Colonic mucosa (tissue), 4 donors: ENCODE results near the gene FARSB. TPM values are rescaled to one million over a fixed set of nuclear protein-coding genes. Genes with fewer than 3 reads are reported as not detected.

Source experiments
- DNase-seq: peaks from one replicate; pipeline ENCODE4 v3.0.0-alpha.2; 2020
- H3K27ac ChIP-seq: fragments of 200-600 bp; one replicate; pipeline ENCODE4 v1.8.0; 2021
- H3K27me3 ChIP-seq: fragments of 200-600 bp; one replicate; pipeline ENCODE4 v1.8.0; 2021
- H3K36me3 ChIP-seq: fragments of 200-600 bp; one replicate; pipeline ENCODE4 v1.8.0; 2021
- H3K4me1 ChIP-seq: fragments of 200-600 bp; one replicate; pipeline ENCODE4 v1.8.0; 2021; ENCODE audit warnings: mild to moderate bottlenecking
- H3K4me3 ChIP-seq: fragments of 200-600 bp; one replicate; pipeline ENCODE4 v1.8.0; 2021
- H3K9ac ChIP-seq, 2 donors: one replicate each; pipeline ENCODE4 v1.7.0; 2013; ENCODE audit warnings: control low read depth in 2 of 2, low read depth in 2 of 2, low read length in 2 of 2
- H3K9me3 ChIP-seq: fragments of 200-600 bp; one replicate; pipeline ENCODE4 v1.8.0; 2021
- CTCF ChIP-seq: fragments of 200-600 bp; IDR thresholded peaks from one replicate; pipeline ENCODE4 v1.8.0; 2022; ENCODE audit warnings: antibody characterized with exemption, mild to moderate bottlenecking
- intact Hi-C: fragments of 100-400 bp; cut with DNase I; formaldehyde crosslinking; loops from one replicate; pipeline ENCODE4 v1.14.1; 2022
- total RNA-seq, 2 donors: library from RNA; stranded (reverse); fragmentation: NEBNext Ultra II Directional in 1 of 2; extraction: Animal tissue kit (Norgen Biotek cat#: 25700) in 1 of 2; gene quantifications; one replicate each; pipeline ENCODE4 v1.2.1, GENCODE V29; 2021
- donor health status: healthy.
- donor health status: DM: no; HTN: no; CAD: no.
- donor health status: DM: no; HTN: no; CAD: no.

Gene FARSB
- total RNA-seq, 2 donors from 2014 or later: 21.9 to 34.6 TPM

- Histone ChIP-seq H3K4me3 (no peak overlapping the region), H3K27me3 (no peaks in the 10 kb centered on the region), H3K4me1 (no peaks in the 10 kb centered on the region), H3K9ac (no peak overlapping the region), H3K9me3 (no peaks in the 10 kb centered on the region), H3K27ac (no peak overlapping the region), H3K36me3 (peaks cover 10% of the 10 kb centered on the region)
- no peak for DNase-seq
- TF ChIP-seq CTCF: peak; percentile 52
- intact Hi-C loops: loop anchor here (5.0 kb wide), 2 partner anchors 297 to 557 kb away; no protein-coding TSS in a partner anchor
Measured at GRCh38 chr2:222613715-222614331, 42.1 kb downstream of the FARSB start.

GRCh38 chr2:222611684-222612083, 44.2 kb downstream of the FARSB start:
- no peak overlapping the region for H3K27ac ChIP-seq
- no peaks in the 10 kb centered on the region for H3K9me3 ChIP-seq
- no peaks in the 10 kb centered on the region for H3K4me1 ChIP-seq
- no peak overlapping the region for H3K9ac ChIP-seq
- H3K36me3 ChIP-seq: peaks cover 10% of the 10 kb centered on the region
- no peak for TF ChIP-seq CTCF
- H3K27me3 ChIP-seq: no peaks in the 10 kb centered on the region
- intact Hi-C loops: loop anchor here (5.0 kb wide), 2 partner anchors 294 to 554 kb away; no protein-coding TSS in a partner anchor
- H3K4me3 ChIP-seq: no peak overlapping the region
- DNase-seq: no peak

- Histone ChIP-seq H3K4me1 (no peaks in the 10 kb centered on the region), H3K36me3 (peaks cover 10% of the 10 kb centered on the region), H3K9ac (no peak overlapping the region), H3K27me3 (no peaks in the 10 kb centered on the region), H3K4me3 (no peak overlapping the region), H3K27ac (no peak overlapping the region), H3K9me3 (no peaks in the 10 kb centered on the region)
- intact Hi-C loops: loop anchor here (5.0 kb wide), 2 partner anchors 293 to 553 kb away; no protein-coding TSS in a partner anchor
- no peak for TF ChIP-seq CTCF
- DNase-seq: no peak
Measured at GRCh38 chr2:222610746-222611145, 45.1 kb downstream of the FARSB start.

GRCh38 chr2:222609381-222609780, 46.5 kb downstream of the FARSB start:
- Histone ChIP-seq H3K9ac (no peak overlapping the region), H3K4me1 (no peaks in the 10 kb centered on the region), H3K27me3 (no peaks in the 10 kb centered on the region), H3K36me3 (peaks cover 10% of the 10 kb centered on the region), H3K4me3 (no peak overlapping the region), H3K9me3 (no peaks in the 10 kb centered on the region), H3K27ac (no peak overlapping the region)
- no peak for DNase-seq
- intact Hi-C loops: no loop called here
- no peak for TF ChIP-seq CTCF

- DNase-seq: no peak
- Histone ChIP-seq H3K9me3 (no peaks in the 10 kb centered on the region), H3K9ac (no peak overlapping the region), H3K4me3 (no peak overlapping the region), H3K36me3 (peaks cover 6% of the 10 kb centered on the region), H3K27me3 (no peaks in the 10 kb centered on the region), H3K4me1 (no peaks in the 10 kb centered on the region), H3K27ac (no peak overlapping the region)
- intact Hi-C loops: no loop called here
- no peak for TF ChIP-seq CTCF
Measured at GRCh38 chr2:222608081-222608480, 47.8 kb downstream of the FARSB start.
